K562 (cell line): ENCODE measurements around the gene ST7. TPM values are rescaled to one million over a fixed set of nuclear protein-coding genes. Genes with fewer than 3 reads are reported as not detected.

Experiments
- BRCA1 ChIP-seq, 2 experiments: fragments of 450-650 bp in 1 of 2; sonication (generic) in 1 of 2; formaldehyde crosslinking in 1 of 2; IDR thresholded peaks; 2 replicates each; pipeline versions ENCODE4 v1.5.0 to v1.6.1; 2017 to 2020; ENCODE audit warnings: mild to moderate bottlenecking in 1 of 2, missing genetic modification reagents in 1 of 2
- HNRNPH1 ChIP-seq: fragments of 200-400 bp; formaldehyde crosslinking; optimal IDR thresholded peaks from 2 replicates; pipeline ENCODE3; 2017; ENCODE audit warnings: low read depth, mild to moderate bottlenecking, low read length, moderate library complexity
- KAT8 ChIP-seq: fragments of 450-650 bp; IDR thresholded peaks from 2 replicates; pipeline ENCODE4 v1.6.1; 2016; ENCODE audit warnings: low read depth, mild to moderate bottlenecking
- MAZ ChIP-seq, 2 experiments: fragments of 450-650 bp in 1 of 2; sonication (generic) in 1 of 2; formaldehyde crosslinking; IDR thresholded peaks in 1 of 2; conservative IDR thresholded peaks in 1 of 2; 2 replicates each; pipeline versions ENCODE4 v1.4.0 to v1.5.0; 2020; ENCODE audit warnings: mild to moderate bottlenecking in 1 of 2, missing genetic modification reagents in 1 of 2
- MLX ChIP-seq, 2 experiments: fragments of 450-650 bp in 1 of 2; sonication (generic) in 1 of 2; formaldehyde crosslinking; conservative IDR thresholded peaks; 2 replicates each; pipeline versions ENCODE4 v1.4.0 to v1.8.1; 2020 to 2022; ENCODE audit warnings: mild to moderate bottlenecking in 1 of 2, missing genetic modification reagents in 1 of 2
- NCOA1 ChIP-seq: fragments of 450-650 bp; IDR thresholded peaks from 2 replicates; pipeline ENCODE4 v1.6.1; 2016; ENCODE audit warnings: low read depth
- NRF1 ChIP-seq, 2 experiments: fragments of 450-650 bp; IDR thresholded peaks in 1 of 2; conservative IDR thresholded peaks in 1 of 2; 2 replicates each; pipeline ENCODE4 v1.6.1; 2014; ENCODE audit warnings: mild to moderate bottlenecking in 2 of 2
- RCOR1 ChIP-seq, 2 experiments: IDR thresholded peaks; 2 replicates each; pipeline ENCODE4 v1.6.1; 2012; ENCODE audit warnings: low read depth in 2 of 2, low read length in 2 of 2, borderline replicate concordance in 1 of 2, improper control_type of control experiment in 1 of 2
- RHOXF2B ChIP-seq: fragments of 250-450 bp; sonication (Bioruptor Pico); conservative IDR thresholded peaks from 2 replicates; pipeline ENCODE4 v1.5.1; 2021
- STAT5A ChIP-seq: IDR thresholded peaks from 2 replicates; pipeline ENCODE4 v1.6.1; 2012; ENCODE audit warnings: low read length, inconsistent platforms, borderline replicate concordance
- TSHZ1 ChIP-seq: fragments of 250-450 bp; sonication (Bioruptor Pico); IDR thresholded peaks from 2 replicates; pipeline ENCODE4 v1.4.0; 2020; ENCODE audit warnings: mild to moderate bottlenecking, moderate library complexity
- USF2 ChIP-seq: sonication (generic); formaldehyde crosslinking; IDR thresholded peaks from 2 replicates; pipeline ENCODE4 v1.5.0; 2020; ENCODE audit warnings: missing genetic modification reagents
- ZBTB7A ChIP-seq: IDR thresholded peaks from 2 replicates; pipeline ENCODE4 v1.6.1; 2011; ENCODE audit warnings: low read depth, mild to moderate bottlenecking, low read length, moderate library complexity, borderline replicate concordance; ENCODE audit not compliant: control insufficient read depth
- ZHX1 ChIP-seq: fragments of 150-350 bp; conservative IDR thresholded peaks from 2 replicates; pipeline ENCODE4 v1.6.1; 2014; ENCODE audit warnings: low read length
- ZNF224 ChIP-seq: sonication (generic); formaldehyde crosslinking; IDR thresholded peaks from 2 replicates; pipeline ENCODE4 v1.8.0; 2022; ENCODE audit warnings: mild to moderate bottlenecking, missing genetic modification reagents
- ZNF3 ChIP-seq: fragments of 250-450 bp; sonication (Bioruptor Pico); IDR thresholded peaks from 2 replicates; pipeline ENCODE4 v1.5.0; 2021; ENCODE audit warnings: mild to moderate bottlenecking, moderate library complexity
- ZNF696 ChIP-seq: fragments of 250-450 bp; sonication (Bioruptor Pico); conservative IDR thresholded peaks from 2 replicates; pipeline ENCODE4 v1.4.0; 2020; ENCODE audit warnings: mild to moderate bottlenecking, moderate library complexity
- ZNF707 ChIP-seq: fragments of 250-450 bp; sonication (Bioruptor Pico); conservative IDR thresholded peaks from 2 replicates; pipeline ENCODE4 v1.8.0; 2022; ENCODE audit warnings: inconsistent platforms, mild to moderate bottlenecking, moderate library complexity
- polyA plus RNA-seq, 8 experiments: library from polyadenylated mRNA; depleted of rRNA in 4 of 8; stranded (reverse) in 5 of 8; unstranded in 3 of 8; fragments of >200 nt; fragmentation: Nextera tagmentation in 2 of 8; fragmentation: Illumina TruSeq in 1 of 8; extraction: Ambion mirVana in 2 of 8; extraction: Trizol in 1 of 8; gene quantifications; 2 replicates each; pipeline versions ENCODE4 v1.2.1 to v1.2.3, GENCODE V29; 2011 to 2014; ENCODE audit warnings: inconsistent platforms in 1 of 8, missing spikeins in 1 of 8
- total RNA-seq, 7 experiments: library from RNA; depleted of rRNA in 6 of 7; stranded (reverse); fragments of >200 nt in 6 of 7; fragmentation: Illumina TruSeq in 2 of 7; extraction: Trizol in 2 of 7; gene quantifications; 2 replicates each; pipeline versions ENCODE4 v1.2.1 to v1.2.3, GENCODE V29; 2011 to 2021; ENCODE audit warnings: low replicate concordance in 1 of 7

ST7 gene
- total and polyA plus RNA-seq, 9 of the 15 experiments (the other 6 are each of a cell fraction or from before 2014, with no cell fraction given) = 23.9 to 56.3 (median 36.9) TPM

- TF ChIP-seq ZHX1 = no peak
- TF ChIP-seq MAZ (CRISPR knock-in tag; conservative IDR thresholded peaks at IDR 0.05 in 1 of 2, IDR thresholded peaks at IDR 0.05 in 1 of 2) = 0 out of 4 replicates have a peak, but pooled peaks of 1 of the 2 experiments have one; percentile 47
- TF ChIP-seq KAT8 = no peak
- no peak for TF ChIP-seq HNRNPH1
- no peak for TF ChIP-seq ZNF696 (CRISPR knock-in tag)
- TF ChIP-seq USF2 = no peak
- TF ChIP-seq RCOR1 (IDR thresholded peaks at IDR 0.05; ENCODE audit: borderline replicate concordance in 1 of 2, low read depth in 2 of 2, low read length in 2 of 2) = peak in 1 of 2 experiments; percentile 46; a peak in 1 of 4 replicates
- no peak for TF ChIP-seq MLX (CRISPR knock-in tag; conservative IDR thresholded peaks at IDR 0.05)
- TF ChIP-seq ZNF224 = no peak
- TF ChIP-seq STAT5A = 0 out of 2 replicates have a peak, but pooled peaks have one; percentile 10
- no peak for TF ChIP-seq NCOA1
- TF ChIP-seq ZNF707 (CRISPR knock-in tag) = no peak
- TF ChIP-seq RHOXF2B = no peak
- TF ChIP-seq ZBTB7A = no peak
- TF ChIP-seq TSHZ1 (CRISPR knock-in tag) = no peak
- no peak for TF ChIP-seq BRCA1 (IDR thresholded peaks at IDR 0.05)
- no peak for TF ChIP-seq BRCA1 (CRISPR knock-in tag; IDR thresholded peaks at IDR 0.05)
- no peak for TF ChIP-seq ZNF3 (CRISPR knock-in tag)
- TF ChIP-seq NRF1 (conservative IDR thresholded peaks at IDR 0.05 in 1 of 2, IDR thresholded peaks at IDR 0.05 in 1 of 2) = peak in 1 of 2 experiments; percentile 8; a peak in 1 of 4 replicates
Observed at GRCh38 chr7:117045927-117046710, 92.8 kb downstream of the ST7 start (continued).
